ENCODE data around the gene NXT1.

The NXT1 gene

DNA sequence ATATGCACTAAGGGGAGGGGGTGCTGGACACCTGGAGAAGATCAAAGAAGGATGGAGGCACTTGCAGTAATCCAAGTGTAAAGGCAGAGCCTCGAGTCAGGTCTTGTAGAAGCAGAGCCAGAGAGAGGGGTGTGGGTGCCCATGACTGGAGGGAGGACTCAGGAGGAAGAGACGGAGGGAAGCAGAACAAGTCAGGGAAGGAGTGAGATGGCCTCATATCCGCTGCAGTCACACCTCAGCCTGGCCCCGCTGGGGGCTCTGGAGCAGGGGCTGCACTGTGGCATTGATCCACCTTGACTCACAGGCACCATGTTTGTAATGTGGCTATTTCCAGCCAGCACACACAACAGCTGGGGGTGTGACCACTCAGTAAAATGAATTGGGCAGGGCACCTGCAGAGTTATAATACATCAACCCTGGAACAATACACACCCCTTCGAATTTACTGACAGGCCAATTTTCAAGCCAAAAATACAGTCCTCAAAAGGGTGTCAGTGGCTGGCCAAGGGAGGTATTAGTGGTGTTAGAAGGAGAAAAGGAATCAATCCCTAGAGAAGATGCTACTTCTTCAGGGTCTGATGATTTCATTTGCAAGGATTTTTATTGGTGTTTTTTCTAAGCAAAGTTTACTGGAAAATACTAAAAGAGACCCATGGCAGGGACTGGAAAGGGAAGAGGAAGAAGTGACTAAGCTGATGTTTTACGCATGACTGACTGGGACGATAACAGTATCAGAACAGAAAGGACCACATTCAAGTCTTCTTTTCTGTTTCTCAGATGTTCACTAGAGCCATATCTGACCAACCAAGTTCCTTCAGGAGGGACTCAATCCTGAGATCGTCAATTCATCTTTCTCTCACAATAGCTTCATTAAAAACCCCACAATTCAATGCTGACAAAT lies 18.9 kb upstream of the NXT1 start:
- no peaks in the 10 kb centered on the region for H3K9me3 ChIP-seq (ENCODE audit: control insufficient read depth, insufficient read depth, low read length)
- H3K4me3 ChIP-seq (ENCODE audit: low read depth, low read length), result no peak overlapping the region
- no peaks in the 10 kb centered on the region for H3K36me3 ChIP-seq (ENCODE audit: control insufficient read depth, insufficient read depth, low read length)
- H3K4me1 ChIP-seq (ENCODE audit: control insufficient read depth, insufficient read depth, low read length), result no peaks in the 10 kb centered on the region
- no peak overlapping the region for H3K9ac ChIP-seq (ENCODE audit: low read depth, low read length)
- no peaks in the 10 kb centered on the region for H3K27me3 ChIP-seq (ENCODE audit: control insufficient read depth, insufficient read depth, low read length)
- H3K27ac ChIP-seq (ENCODE audit: low read depth, low read length), result no peak overlapping the region

DNA sequence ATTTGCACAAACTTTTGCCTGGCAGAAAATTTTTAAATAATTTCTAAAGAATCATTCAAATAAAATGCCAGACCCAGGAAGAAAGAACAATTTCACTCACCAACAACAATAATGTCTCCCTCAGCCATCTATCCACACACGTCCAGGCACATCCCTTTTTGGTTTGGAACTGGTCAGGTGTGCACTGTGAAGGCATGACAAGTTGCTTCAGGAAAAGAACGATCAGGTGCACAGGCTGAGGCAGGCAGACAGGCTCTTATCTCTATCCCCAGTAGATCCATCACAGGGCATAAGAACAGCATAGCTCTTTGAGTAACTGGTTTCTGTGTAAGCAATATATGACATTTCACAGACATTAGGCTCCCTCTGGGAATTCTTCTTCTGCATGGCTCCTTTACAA lies 18.1 kb upstream of the NXT1 start:
- Histone ChIP-seq H3K4me3 (ENCODE audit: low read depth, low read length) (no peak overlapping the region), H3K4me1 (ENCODE audit: control insufficient read depth, insufficient read depth, low read length) (no peaks in the 10 kb centered on the region), H3K9ac (ENCODE audit: low read depth, low read length) (no peak overlapping the region), H3K9me3 (ENCODE audit: control insufficient read depth, insufficient read depth, low read length) (no peaks in the 10 kb centered on the region), H3K27ac (ENCODE audit: low read depth, low read length) (no peak overlapping the region), H3K27me3 (ENCODE audit: control insufficient read depth, insufficient read depth, low read length) (no peaks in the 10 kb centered on the region), H3K36me3 (ENCODE audit: control insufficient read depth, insufficient read depth, low read length) (no peaks in the 10 kb centered on the region)

DNA sequence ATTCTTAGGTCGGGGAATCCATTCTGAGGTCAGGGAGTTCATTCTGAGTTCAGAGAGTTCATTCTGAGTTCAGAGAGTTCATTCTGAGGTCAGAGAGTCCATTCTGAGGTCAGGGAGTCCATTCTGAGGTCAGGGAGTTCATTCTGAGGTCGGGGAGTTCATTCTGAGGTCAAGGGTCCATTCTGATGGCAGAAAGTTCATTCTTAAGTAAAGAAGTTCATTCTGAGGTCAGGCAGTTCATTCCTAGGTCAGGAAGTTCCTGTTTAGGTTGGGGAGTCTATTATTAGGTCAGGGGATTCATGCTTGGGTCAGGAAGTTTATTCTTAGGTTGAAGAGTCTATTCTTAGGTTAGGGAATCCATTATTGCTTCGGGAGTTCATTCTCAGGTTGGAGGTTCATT lies 16.5 kb upstream of the NXT1 start:
- Histone ChIP-seq H3K4me3 (ENCODE audit: low read depth, low read length) (no peak overlapping the region), H3K4me1 (ENCODE audit: control insufficient read depth, insufficient read depth, low read length) (no peaks in the 10 kb centered on the region), H3K36me3 (ENCODE audit: control insufficient read depth, insufficient read depth, low read length) (no peaks in the 10 kb centered on the region), H3K9ac (ENCODE audit: low read depth, low read length) (no peak overlapping the region), H3K27ac (ENCODE audit: low read depth, low read length) (no peak overlapping the region), H3K9me3 (ENCODE audit: control insufficient read depth, insufficient read depth, low read length) (no peaks in the 10 kb centered on the region), H3K27me3 (ENCODE audit: control insufficient read depth, insufficient read depth, low read length) (no peaks in the 10 kb centered on the region)

DNA sequence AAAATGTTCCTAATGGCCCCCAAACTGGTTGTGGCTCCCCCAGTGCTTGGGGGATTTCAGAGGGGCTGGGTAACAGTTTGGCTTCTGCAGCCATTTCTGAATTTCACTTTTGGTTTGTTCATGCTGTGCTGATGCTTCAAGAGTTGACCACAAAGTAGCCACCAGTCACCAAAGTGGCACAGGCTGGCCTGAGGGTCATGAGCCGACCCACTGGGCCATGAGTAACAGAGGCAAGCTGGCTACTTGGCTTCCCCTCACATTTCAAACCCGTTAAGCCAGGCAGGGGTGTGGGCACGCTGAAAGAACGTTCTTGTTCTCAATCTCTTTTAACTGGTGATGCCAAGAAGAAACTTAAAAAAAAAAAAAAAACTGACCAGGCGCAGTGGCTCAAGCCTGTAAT lies 15.1 kb upstream of the NXT1 start:
- Histone ChIP-seq H3K36me3 (ENCODE audit: control insufficient read depth, insufficient read depth, low read length) (no peaks in the 10 kb centered on the region), H3K27ac (ENCODE audit: low read depth, low read length) (no peak overlapping the region), H3K9ac (ENCODE audit: low read depth, low read length) (no peak overlapping the region), H3K27me3 (ENCODE audit: control insufficient read depth, insufficient read depth, low read length) (no peaks in the 10 kb centered on the region), H3K4me1 (ENCODE audit: control insufficient read depth, insufficient read depth, low read length) (no peaks in the 10 kb centered on the region), H3K9me3 (ENCODE audit: control insufficient read depth, insufficient read depth, low read length) (no peaks in the 10 kb centered on the region), H3K4me3 (ENCODE audit: low read depth, low read length) (no peak overlapping the region)

DNA sequence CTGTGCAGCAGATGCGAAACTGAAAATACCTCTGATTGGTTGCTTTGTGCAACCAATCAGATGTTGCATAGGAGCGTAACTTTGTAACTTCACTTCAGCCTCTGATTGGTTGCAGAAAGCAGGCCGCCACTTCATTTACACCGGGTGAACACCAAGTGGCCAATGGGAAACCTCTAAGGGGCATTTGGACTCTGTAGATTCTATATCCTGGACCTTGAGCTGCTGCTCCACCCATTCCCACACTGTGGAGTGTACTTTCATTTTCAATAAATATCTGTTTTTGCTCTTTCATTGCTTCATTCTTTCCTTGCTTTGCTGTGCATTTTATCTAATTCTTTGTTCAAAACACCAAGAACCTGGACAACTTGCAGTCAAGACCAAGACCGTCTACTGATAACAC lies 14.1 kb upstream of the NXT1 start:
- no peak overlapping the region for H3K4me3 ChIP-seq (ENCODE audit: low read depth, low read length)
- no peaks in the 10 kb centered on the region for H3K9me3 ChIP-seq (ENCODE audit: control insufficient read depth, insufficient read depth, low read length)
- H3K4me1 ChIP-seq (ENCODE audit: control insufficient read depth, insufficient read depth, low read length), result no peaks in the 10 kb centered on the region
- H3K27ac ChIP-seq (ENCODE audit: low read depth, low read length), result no peak overlapping the region
- no peak overlapping the region for H3K9ac ChIP-seq (ENCODE audit: low read depth, low read length)
- no peaks in the 10 kb centered on the region for H3K27me3 ChIP-seq (ENCODE audit: control insufficient read depth, insufficient read depth, low read length)
- H3K36me3 ChIP-seq (ENCODE audit: control insufficient read depth, insufficient read depth, low read length), result no peaks in the 10 kb centered on the region

DNA sequence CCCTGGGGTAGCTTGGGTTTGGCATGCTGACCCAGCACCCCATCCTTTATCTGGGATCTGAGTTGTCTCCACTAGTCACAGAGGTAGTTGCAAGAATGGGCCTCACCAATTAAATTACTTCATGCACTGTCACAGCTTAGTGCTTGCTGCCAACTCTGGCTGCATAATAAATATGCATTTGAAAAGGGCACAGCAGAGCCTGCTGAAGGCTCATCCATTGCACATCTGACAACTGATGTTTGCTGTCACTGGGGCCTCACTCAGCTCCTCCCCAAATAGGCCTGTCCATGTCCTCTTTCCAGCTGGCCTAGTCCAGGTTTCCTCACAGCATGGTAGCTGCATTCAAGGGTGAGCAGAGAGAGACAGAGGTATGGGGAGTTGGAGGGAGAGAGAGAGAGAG lies 13.3 kb upstream of the NXT1 start:
- H3K27me3 ChIP-seq (ENCODE audit: control insufficient read depth, insufficient read depth, low read length), result no peaks in the 10 kb centered on the region
- H3K4me1 ChIP-seq (ENCODE audit: control insufficient read depth, insufficient read depth, low read length), result no peaks in the 10 kb centered on the region
- H3K4me3 ChIP-seq (ENCODE audit: low read depth, low read length), result no peak overlapping the region
- H3K9ac ChIP-seq (ENCODE audit: low read depth, low read length), result no peak overlapping the region
- H3K9me3 ChIP-seq (ENCODE audit: control insufficient read depth, insufficient read depth, low read length), result no peaks in the 10 kb centered on the region
- H3K36me3 ChIP-seq (ENCODE audit: control insufficient read depth, insufficient read depth, low read length), result no peaks in the 10 kb centered on the region
- H3K27ac ChIP-seq (ENCODE audit: low read depth, low read length), result no peak overlapping the region

- H3K4me3 ChIP-seq (ENCODE audit: low read depth, low read length), result no peak overlapping the region
- H3K36me3 ChIP-seq (ENCODE audit: control insufficient read depth, insufficient read depth, low read length), result no peaks in the 10 kb centered on the region
- H3K27me3 ChIP-seq (ENCODE audit: control insufficient read depth, insufficient read depth, low read length), result no peaks in the 10 kb centered on the region
- H3K27ac ChIP-seq (ENCODE audit: low read depth, low read length), result no peak overlapping the region
- no peaks in the 10 kb centered on the region for H3K9me3 ChIP-seq (ENCODE audit: control insufficient read depth, insufficient read depth, low read length)
- no peak overlapping the region for H3K9ac ChIP-seq (ENCODE audit: low read depth, low read length)
- H3K4me1 ChIP-seq (ENCODE audit: control insufficient read depth, insufficient read depth, low read length), result no peaks in the 10 kb centered on the region
Measured at GRCh38 chr20:23339986-23340385, 10.6 kb upstream of the NXT1 start.

DNA sequence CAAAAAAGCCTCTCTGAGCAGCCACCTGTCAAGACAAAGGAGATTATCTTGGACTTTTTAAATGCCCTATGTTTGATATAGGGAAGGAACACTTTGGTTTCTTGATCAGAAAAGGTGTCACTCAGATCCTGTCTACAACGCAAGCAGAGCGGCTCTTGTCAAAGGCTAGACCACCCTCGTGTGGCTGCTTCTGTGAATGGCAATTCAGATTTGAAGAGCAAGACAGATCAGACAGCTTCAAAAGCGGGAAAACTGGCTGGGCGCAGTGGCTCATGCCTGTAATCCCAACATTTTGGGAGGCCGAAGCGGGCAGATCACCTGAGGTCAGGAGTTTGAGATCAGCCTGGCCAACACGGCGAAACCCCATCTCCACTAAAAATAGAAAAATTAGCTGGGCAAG lies 10.1 kb upstream of the NXT1 start:
- Histone ChIP-seq H3K27me3 (ENCODE audit: control insufficient read depth, insufficient read depth, low read length) (no peaks in the 10 kb centered on the region), H3K4me3 (ENCODE audit: low read depth, low read length) (no peak overlapping the region), H3K4me1 (ENCODE audit: control insufficient read depth, insufficient read depth, low read length) (no peaks in the 10 kb centered on the region), H3K9ac (ENCODE audit: low read depth, low read length) (no peak overlapping the region), H3K27ac (ENCODE audit: low read depth, low read length) (no peak overlapping the region), H3K36me3 (ENCODE audit: control insufficient read depth, insufficient read depth, low read length) (no peaks in the 10 kb centered on the region), H3K9me3 (ENCODE audit: control insufficient read depth, insufficient read depth, low read length) (no peaks in the 10 kb centered on the region)

DNA sequence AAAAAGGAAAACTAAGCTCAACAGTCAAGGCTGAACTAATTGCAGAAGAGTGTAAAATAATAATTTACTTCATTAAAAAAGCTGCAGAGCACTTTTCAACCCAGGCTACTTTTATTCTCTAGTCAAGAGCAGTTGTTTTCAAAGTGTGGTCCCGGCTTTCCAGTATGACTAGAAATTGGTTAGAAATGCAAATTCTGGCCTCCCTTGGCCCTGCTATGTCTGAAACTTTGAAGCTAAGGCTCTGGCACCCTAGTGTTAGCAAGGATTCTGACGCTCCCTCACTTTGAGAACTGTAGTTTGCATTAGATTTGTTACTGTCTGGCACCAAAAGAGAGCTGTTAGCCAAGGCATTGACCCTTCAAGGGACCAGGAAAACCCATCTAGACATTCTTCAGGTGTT lies 9.5 kb upstream of the NXT1 start:
- no peaks in the 10 kb centered on the region for H3K27me3 ChIP-seq (ENCODE audit: control insufficient read depth, insufficient read depth, low read length)
- H3K27ac ChIP-seq (ENCODE audit: low read depth, low read length), result no peak overlapping the region
- no peaks in the 10 kb centered on the region for H3K36me3 ChIP-seq (ENCODE audit: control insufficient read depth, insufficient read depth, low read length)
- no peak overlapping the region for H3K9ac ChIP-seq (ENCODE audit: low read depth, low read length)
- H3K9me3 ChIP-seq (ENCODE audit: control insufficient read depth, insufficient read depth, low read length), result no peaks in the 10 kb centered on the region
- no peaks in the 10 kb centered on the region for H3K4me1 ChIP-seq (ENCODE audit: control insufficient read depth, insufficient read depth, low read length)
- no peak overlapping the region for H3K4me3 ChIP-seq (ENCODE audit: low read depth, low read length)

DNA sequence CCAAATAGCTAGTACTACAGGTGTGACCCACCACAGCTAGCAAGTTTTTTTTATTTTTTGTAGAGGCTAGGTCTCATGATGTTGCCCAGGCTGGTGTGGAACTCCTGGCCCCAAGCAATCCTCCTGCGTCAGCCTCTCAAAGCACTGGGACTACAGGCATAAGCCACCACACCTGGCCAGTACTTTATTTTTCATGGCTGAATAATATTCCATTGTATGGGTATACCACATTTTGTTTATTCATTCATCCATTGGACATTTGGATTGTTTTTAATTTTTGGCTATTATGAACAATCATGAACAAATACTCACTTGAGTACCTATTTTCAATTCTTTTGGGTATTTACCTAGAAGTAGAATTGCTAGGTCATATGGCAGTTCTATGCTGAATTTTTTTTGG lies 7.0 kb upstream of the NXT1 start:
- Histone ChIP-seq H3K27ac (ENCODE audit: low read depth, low read length) (no peak overlapping the region), H3K4me3 (ENCODE audit: low read depth, low read length) (no peak overlapping the region), H3K9ac (ENCODE audit: low read depth, low read length) (no peak overlapping the region), H3K36me3 (ENCODE audit: control insufficient read depth, insufficient read depth, low read length) (no peaks in the 10 kb centered on the region), H3K9me3 (ENCODE audit: control insufficient read depth, insufficient read depth, low read length) (no peaks in the 10 kb centered on the region), H3K27me3 (ENCODE audit: control insufficient read depth, insufficient read depth, low read length) (no peaks in the 10 kb centered on the region), H3K4me1 (ENCODE audit: control insufficient read depth, insufficient read depth, low read length) (peaks cover 5% of the 10 kb centered on the region; the same call in 1 of the 2 replicates)

DNA sequence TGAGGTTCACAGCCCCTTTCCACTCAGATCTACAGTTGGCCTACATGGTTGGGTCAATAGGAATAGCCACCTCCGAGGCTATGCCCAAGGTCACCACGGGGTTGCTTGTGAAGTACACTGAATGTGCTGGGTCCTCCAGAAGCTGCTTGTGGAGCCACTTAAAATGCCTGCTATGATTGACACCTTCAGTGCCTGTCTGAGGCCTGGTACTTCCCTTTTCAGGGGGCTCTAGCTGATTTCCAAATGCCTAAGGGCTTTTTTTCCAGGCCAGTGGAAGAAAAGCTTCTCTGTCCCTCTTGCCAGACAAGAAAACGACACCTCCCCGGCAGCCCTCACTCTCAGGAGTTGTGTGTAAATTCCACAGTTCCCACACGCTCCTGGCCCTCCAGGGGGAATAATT lies 6.3 kb upstream of the NXT1 start:
- no peak overlapping the region for H3K4me3 ChIP-seq (ENCODE audit: low read depth, low read length)
- H3K27ac ChIP-seq (ENCODE audit: low read depth, low read length), result no peak overlapping the region
- H3K4me1 ChIP-seq (ENCODE audit: control insufficient read depth, insufficient read depth, low read length), result peaks cover 13% of the 10 kb centered on the region
- H3K9me3 ChIP-seq (ENCODE audit: control insufficient read depth, insufficient read depth, low read length), result no peaks in the 10 kb centered on the region
- H3K27me3 ChIP-seq (ENCODE audit: control insufficient read depth, insufficient read depth, low read length), result no peaks in the 10 kb centered on the region
- H3K36me3 ChIP-seq (ENCODE audit: control insufficient read depth, insufficient read depth, low read length), result no peaks in the 10 kb centered on the region
- no peak overlapping the region for H3K9ac ChIP-seq (ENCODE audit: low read depth, low read length)
